Right atrium auricular region (tissue), 2 donors: ENCODE data around the gene GPHN. TPM values are rescaled to one million over a fixed set of nuclear protein-coding genes. Genes with fewer than 3 reads are reported as not detected.
A peak's percentile ranks its signal among the peaks of the same experiment; 100 is the strongest.

Experiments
- DNase-seq: peaks from one replicate; pipeline ENCODE4 v3.0.0-alpha.2; 2019; ENCODE audit warnings: low spot score
- H3K27ac ChIP-seq, 2 donors: fragments of 200-600 bp; sonication (generic); 1 replicate in 1 of 2; 2 replicates in 1 of 2; pipeline ENCODE4 v1.5.1; 2016 to 2019
- H3K27me3 ChIP-seq, 2 donors: fragments of 200-600 bp; sonication (generic); one replicate each; pipeline versions ENCODE4 v1.5.1 to v1.6.0; 2017 to 2019
- H3K36me3 ChIP-seq: fragments of 200-600 bp; sonication (generic); one replicate; pipeline ENCODE4 v1.5.1; 2016
- H3K4me1 ChIP-seq, 2 donors: fragments of 200-600 bp; sonication (generic); one replicate each; pipeline versions ENCODE4 v1.5.1 to v1.6.0; 2017 to 2019
- H3K4me3 ChIP-seq, 2 donors: fragments of 200-600 bp; sonication (generic); 1 replicate in 1 of 2; 2 replicates in 1 of 2; pipeline ENCODE4 v1.5.1; 2017 to 2019; ENCODE audit warnings: mild to moderate bottlenecking in 1 of 2, moderate library complexity in 1 of 2
- H3K9me3 ChIP-seq, 2 donors: fragments of 200-600 bp; sonication (generic); one replicate each; pipeline ENCODE4 v1.5.1; 2019
- total RNA-seq, 2 donors: library from RNA; depleted of rRNA; stranded (reverse); fragments of >200 nt; gene quantifications; one replicate each; pipeline ENCODE4 v1.1.0, GENCODE V29; 2016
- TF ChIP-seq, protein P1 (sequence below), 2 donors: fragments of 200-600 bp; sonication (generic); IDR thresholded peaks; one replicate each; pipeline ENCODE4 v1.5.1; 2019; ENCODE audit warnings: antibody characterized with exemption in 2 of 2

GPHN gene
- total RNA-seq, 2 donors from 2014 or later, result 14.9 TPM

DNA sequence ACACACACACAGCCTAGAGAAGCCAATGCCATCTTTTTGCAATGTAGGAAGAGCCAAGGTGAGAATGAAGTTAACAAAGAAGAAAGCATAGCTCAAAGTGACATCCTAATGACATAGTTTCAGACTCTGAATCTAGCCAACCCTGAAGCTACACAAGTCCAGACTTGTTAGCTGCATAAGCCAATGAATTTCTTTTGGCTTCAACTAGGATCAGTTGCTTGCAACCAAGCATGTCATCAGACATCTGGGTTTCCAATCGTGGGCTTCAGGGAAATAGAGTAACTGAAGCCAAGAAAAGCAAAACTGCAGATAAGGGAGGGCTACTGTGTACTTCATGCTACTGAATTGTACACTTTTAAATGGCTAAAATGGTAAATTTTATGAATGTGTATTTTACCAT lies 4.4 kb upstream of the GPHN start:
- no peaks in the 10 kb centered on the region for H3K27me3 ChIP-seq
- H3K9me3 ChIP-seq, result no peaks in the 10 kb centered on the region
- H3K36me3 ChIP-seq, result no peaks in the 10 kb centered on the region
- no peak for DNase-seq
- H3K4me1 ChIP-seq, result peaks cover 0 to 7% of the 10 kb centered on the region in 2 donors
- H3K27ac ChIP-seq, result no peak overlapping the region
- TF ChIP-seq, protein P1, sequence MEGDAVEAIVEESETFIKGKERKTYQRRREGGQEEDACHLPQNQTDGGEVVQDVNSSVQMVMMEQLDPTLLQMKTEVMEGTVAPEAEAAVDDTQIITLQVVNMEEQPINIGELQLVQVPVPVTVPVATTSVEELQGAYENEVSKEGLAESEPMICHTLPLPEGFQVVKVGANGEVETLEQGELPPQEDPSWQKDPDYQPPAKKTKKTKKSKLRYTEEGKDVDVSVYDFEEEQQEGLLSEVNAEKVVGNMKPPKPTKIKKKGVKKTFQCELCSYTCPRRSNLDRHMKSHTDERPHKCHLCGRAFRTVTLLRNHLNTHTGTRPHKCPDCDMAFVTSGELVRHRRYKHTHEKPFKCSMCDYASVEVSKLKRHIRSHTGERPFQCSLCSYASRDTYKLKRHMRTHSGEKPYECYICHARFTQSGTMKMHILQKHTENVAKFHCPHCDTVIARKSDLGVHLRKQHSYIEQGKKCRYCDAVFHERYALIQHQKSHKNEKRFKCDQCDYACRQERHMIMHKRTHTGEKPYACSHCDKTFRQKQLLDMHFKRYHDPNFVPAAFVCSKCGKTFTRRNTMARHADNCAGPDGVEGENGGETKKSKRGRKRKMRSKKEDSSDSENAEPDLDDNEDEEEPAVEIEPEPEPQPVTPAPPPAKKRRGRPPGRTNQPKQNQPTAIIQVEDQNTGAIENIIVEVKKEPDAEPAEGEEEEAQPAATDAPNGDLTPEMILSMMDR (IDR thresholded peaks at IDR 0.05), result no peak
- H3K4me3 ChIP-seq, result no peak overlapping the region

DNA sequence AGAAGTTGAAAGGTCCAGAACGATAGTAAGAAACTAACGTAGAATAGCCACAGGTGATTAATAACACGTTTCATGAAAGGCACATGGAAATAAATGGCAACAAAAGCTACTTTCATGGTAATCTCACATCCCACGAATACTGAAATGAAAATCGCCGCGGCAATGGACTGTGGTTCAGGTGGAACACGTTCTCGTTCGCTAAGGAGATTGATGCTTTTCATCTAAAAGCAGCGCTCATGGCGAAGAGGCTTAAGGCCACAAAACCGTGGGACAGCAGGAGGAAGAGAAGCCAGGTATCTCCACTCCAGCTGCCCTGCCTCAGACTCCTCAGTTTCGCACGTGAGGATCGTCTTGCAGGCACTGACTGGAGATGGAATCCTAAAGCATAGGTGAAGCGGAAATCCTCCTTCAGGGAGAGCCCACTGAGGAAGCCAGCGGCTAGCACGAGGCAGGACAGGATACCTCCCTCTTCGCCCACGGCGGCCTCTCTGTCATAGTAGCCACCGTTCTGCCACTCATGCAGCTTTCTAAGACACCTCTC lies 696 bp upstream of the GPHN start:
- Histone ChIP-seq H3K27ac (peak overlapping the region; percentile 96 to 97), H3K27me3 (no peaks in the 10 kb centered on the region), H3K4me1 (peaks cover 0 to 16% of the 10 kb centered on the region in 2 donors), H3K4me3 (peak overlapping the region; percentile 77 to 86), H3K9me3 (no peaks in the 10 kb centered on the region), H3K36me3 (no peaks in the 10 kb centered on the region)
- TF ChIP-seq, protein P1 (IDR thresholded peaks at IDR 0.05), result no peak
- DNase-seq, result no peak

DNA sequence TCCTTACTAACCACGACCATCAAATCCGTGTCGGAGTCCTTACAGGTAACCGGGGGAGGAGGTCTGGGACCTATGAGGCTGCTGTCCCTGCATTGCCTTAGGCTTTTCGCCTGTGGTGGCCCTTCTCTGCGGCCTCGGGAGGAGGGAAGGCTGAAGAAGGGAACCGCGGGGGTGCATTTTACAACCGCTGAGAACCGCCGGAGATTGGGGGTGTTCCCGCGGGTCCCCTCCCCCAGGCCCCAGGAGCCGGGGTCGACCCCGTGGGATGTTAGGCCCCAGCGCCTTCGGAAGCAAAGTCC lies 549 bp downstream of the GPHN start:
- no peak for DNase-seq
- peaks cover 0 to 20% of the 10 kb centered on the region in 2 donors for H3K4me1 ChIP-seq
- peak overlapping the region; percentile 77 to 86 for H3K4me3 ChIP-seq
- H3K27ac ChIP-seq, result peak overlapping the region; percentile 96 to 97
- no peaks in the 10 kb centered on the region for H3K9me3 ChIP-seq
- TF ChIP-seq, protein P1 (IDR thresholded peaks at IDR 0.05), result no peak
- H3K27me3 ChIP-seq, result no peaks in the 10 kb centered on the region
- H3K36me3 ChIP-seq, result no peaks in the 10 kb centered on the region

DNA sequence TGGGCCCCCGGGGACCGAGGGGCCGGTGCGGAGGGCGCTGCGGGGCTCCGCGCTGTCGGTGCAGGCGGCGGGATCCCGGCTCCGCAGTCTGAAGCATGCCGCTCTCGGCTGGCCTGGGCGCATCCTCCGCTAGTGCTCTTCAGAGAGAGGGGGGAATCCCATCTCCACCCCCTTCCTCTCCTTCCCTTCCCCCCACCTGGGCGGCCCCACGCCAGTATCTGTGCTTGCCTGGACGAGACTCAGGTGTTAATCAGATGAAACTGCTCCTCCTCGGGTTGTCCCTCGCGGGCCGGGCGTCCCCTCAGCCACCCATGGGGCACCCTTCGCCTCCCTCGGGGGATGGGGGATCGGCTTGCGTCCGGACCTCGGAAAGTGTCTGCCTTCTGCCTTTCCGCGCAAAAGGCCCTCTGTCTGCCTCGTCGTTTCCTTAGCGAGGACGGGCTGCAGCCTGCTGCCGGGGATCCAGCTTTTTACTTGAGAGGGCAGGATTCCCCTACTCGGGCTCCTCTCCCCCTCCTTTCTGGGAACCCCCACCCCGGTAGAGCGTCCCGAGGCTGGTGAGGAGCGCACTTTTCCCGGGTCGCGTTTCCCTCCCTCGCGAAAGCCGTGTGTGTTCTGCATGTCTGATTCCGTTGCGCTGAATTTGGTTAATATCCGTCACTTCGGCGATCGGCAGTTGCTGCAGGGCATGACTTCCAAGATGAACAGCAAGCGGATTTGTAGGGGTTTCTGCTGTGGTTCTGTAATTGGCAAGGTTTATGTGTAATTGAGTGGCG lies 1.1 kb downstream of the GPHN start:
- Histone ChIP-seq H3K27me3 (no peaks in the 10 kb centered on the region), H3K4me3 (peak overlapping the region; percentile 77 to 86), H3K4me1 (peaks cover 0 to 21% of the 10 kb centered on the region in 2 donors), H3K9me3 (no peaks in the 10 kb centered on the region), H3K27ac (peak overlapping the region; percentile 96 to 97), H3K36me3 (no peaks in the 10 kb centered on the region)
- TF ChIP-seq, protein P1 (IDR thresholded peaks at IDR 0.05), result no peak
- DNase-seq, result no peak

DNA sequence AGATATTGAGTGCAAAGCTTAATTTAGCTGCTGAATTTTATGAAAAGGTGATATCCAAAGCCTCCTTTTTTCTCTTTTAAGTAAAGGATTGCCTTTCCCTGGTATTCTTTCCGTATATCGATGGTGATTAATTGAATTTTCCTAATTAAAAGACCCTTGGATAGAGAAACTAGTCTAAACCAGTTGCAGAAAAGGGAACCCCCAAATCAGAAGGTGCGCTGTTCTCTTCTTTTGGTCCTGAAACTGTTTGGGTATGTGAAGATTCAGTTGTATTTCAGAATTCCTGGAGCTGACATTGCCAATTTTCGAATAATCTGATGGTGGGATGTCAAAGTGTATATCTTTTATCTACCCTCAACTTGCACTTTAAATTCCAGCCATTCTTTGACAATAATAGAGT lies 1.9 kb downstream of the GPHN start:
- H3K27me3 ChIP-seq, result no peaks in the 10 kb centered on the region
- DNase-seq, result no peak
- no peaks in the 10 kb centered on the region for H3K36me3 ChIP-seq
- peak overlapping the region; percentile 77 to 86 for H3K4me3 ChIP-seq
- TF ChIP-seq, protein P1 (IDR thresholded peaks at IDR 0.05), result no peak
- H3K9me3 ChIP-seq, result no peaks in the 10 kb centered on the region
- peak overlapping the region; percentile 96 to 97 for H3K27ac ChIP-seq
- H3K4me1 ChIP-seq, result peaks cover 0 to 21% of the 10 kb centered on the region in 2 donors
